Left lobe of liver (tissue), 2 donors: ENCODE results near the gene PSMC3. TPM values are rescaled to one million over a fixed set of nuclear protein-coding genes. Genes with fewer than 3 reads are reported as not detected.

Experiments used
- ATAC-seq: fragments of 200-7000 bp; cut with Tn5 transposase; one replicate; pipeline ENCODE4 v1.9.1; 2020; ENCODE audit warnings: mild to moderate bottlenecking, moderate library complexity
- DNase-seq: peaks from one replicate; pipeline ENCODE4 v3.0.0-alpha.2; 2020; ENCODE audit warnings: low spot score
- total RNA-seq: library from RNA; stranded (reverse); gene quantifications from one replicate; pipeline ENCODE4 v1.2.1, GENCODE V29; 2021
- donor health status: DM: no; HTN: no; CAD: no; lungs with moderate emphysema.
- donor health status: DM: no; HTN: yes; CAD: no.

Gene PSMC3
- total RNA-seq, 1 donor from 2014 or later = 64.6 TPM

GRCh38 chr11:47395223-47396048, 30.8 kb downstream of the PSMC3 start:
- ATAC-seq (no peak), DNase-seq (no peak)

- DNase-seq (no peak), ATAC-seq (peak; percentile 50)
Measured at GRCh38 chr11:47394322-47395222, 31.7 kb downstream of the PSMC3 start.

GRCh38 chr11:47394050-47394321, 32.3 kb downstream of the PSMC3 start:
- ATAC-seq = peak; percentile 18

GRCh38 chr11:47393163-47394049, 32.8 kb downstream of the PSMC3 start:
- no peak for DNase-seq
- peak; percentile 23 for ATAC-seq

More at GRCh38 chr11:47394050-47394321, 32.3 kb downstream of the PSMC3 start:
- DNase-seq = no peak

GRCh38 chr11:47392546-47393162, 33.6 kb downstream of the PSMC3 start:
- ATAC-seq = no peak
- no peak for DNase-seq

GRCh38 chr11:47391711-47392432, 34.4 kb downstream of the PSMC3 start:
- DNase-seq (no peak), ATAC-seq (no peak)

GRCh38 chr11:47391077-47391583, 35.1 kb downstream of the PSMC3 start:
- peak; percentile 14 for ATAC-seq
- DNase-seq = no peak

GRCh38 chr11:47390422-47390760, 35.8 kb downstream of the PSMC3 start:
- ATAC-seq (no peak), DNase-seq (no peak)

- ATAC-seq (no peak), DNase-seq (no peak)
Measured at GRCh38 chr11:47389577-47390421, 36.4 kb downstream of the PSMC3 start.

- no peak for DNase-seq
- no peak for ATAC-seq
Measured at GRCh38 chr11:47388697-47389576, 37.3 kb downstream of the PSMC3 start.

- ATAC-seq = peak; percentile 34
- DNase-seq = no peak
Measured at GRCh38 chr11:47387944-47388696, 38.1 kb downstream of the PSMC3 start.

GRCh38 chr11:47384498-47384897, 41.7 kb downstream of the PSMC3 start:
- DNase-seq = no peak
- no peak for ATAC-seq

- DNase-seq (no peak), ATAC-seq (no peak)
Measured at GRCh38 chr11:47383071-47383470, 43.2 kb downstream of the PSMC3 start.

GRCh38 chr11:47380078-47380477, 46.2 kb downstream of the PSMC3 start:
- DNase-seq = no peak
- no peak for ATAC-seq

GRCh38 chr11:47379317-47379716, 46.9 kb downstream of the PSMC3 start:
- ATAC-seq (no peak), DNase-seq (no peak)

- DNase-seq = no peak
- ATAC-seq = no peak
Measured at GRCh38 chr11:47378836-47379170, 47.4 kb downstream of the PSMC3 start.
